Measurements from ENCODE around the gene AKAP9.
"Not testable (repeated sequence)": the region's sequence is repeated elsewhere in the genome, so short reads cannot be mapped to it uniquely, and the experiment has no call there.

The AKAP9 gene

DNA sequence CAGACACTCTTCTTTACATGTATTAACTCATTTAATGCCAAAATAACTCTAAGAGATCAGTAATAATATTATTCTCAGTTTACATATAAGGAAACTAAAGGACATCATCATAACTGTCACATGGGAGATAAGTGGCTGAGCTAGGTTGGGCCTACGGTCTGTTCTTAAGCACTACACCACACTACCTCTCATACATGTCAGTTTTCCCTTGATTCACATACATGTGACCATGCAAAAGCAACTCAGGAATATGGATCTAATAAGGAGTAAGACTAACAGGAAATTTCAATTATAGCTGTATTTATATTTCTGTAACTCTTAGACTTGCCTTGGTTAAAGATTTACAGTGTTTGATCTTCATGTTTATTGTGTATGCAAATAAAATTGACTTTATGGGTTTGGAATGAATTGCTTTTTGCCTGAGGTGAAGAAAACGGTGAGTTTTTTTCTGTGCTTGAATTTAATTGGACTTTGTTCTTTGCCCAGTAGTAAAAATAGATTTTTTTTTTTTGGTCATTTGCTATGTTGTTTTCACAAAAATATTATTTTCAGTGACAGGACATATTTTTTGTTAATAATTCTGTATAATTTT is 123.9 kb downstream of the AKAP9 start:
- H3K4me3 ChIP-seq (ENCODE audit: low read depth, low read length): no peak overlapping the region
- DNase-seq (ENCODE audit: low read depth, low spot score): no peak
- CTCF ChIA-PET: interaction anchor here (0.6 kb wide), 1 partner anchor 365 kb away, joined by 4 read pairs; no protein-coding TSS in a partner anchor
- TF ChIP-seq, protein P1, sequence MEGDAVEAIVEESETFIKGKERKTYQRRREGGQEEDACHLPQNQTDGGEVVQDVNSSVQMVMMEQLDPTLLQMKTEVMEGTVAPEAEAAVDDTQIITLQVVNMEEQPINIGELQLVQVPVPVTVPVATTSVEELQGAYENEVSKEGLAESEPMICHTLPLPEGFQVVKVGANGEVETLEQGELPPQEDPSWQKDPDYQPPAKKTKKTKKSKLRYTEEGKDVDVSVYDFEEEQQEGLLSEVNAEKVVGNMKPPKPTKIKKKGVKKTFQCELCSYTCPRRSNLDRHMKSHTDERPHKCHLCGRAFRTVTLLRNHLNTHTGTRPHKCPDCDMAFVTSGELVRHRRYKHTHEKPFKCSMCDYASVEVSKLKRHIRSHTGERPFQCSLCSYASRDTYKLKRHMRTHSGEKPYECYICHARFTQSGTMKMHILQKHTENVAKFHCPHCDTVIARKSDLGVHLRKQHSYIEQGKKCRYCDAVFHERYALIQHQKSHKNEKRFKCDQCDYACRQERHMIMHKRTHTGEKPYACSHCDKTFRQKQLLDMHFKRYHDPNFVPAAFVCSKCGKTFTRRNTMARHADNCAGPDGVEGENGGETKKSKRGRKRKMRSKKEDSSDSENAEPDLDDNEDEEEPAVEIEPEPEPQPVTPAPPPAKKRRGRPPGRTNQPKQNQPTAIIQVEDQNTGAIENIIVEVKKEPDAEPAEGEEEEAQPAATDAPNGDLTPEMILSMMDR (IDR thresholded peaks at IDR 0.05; ENCODE audit: insufficient read depth, low read length, missing control alignments): no peak
- POLR2A ChIA-PET: no interaction called here

DNA sequence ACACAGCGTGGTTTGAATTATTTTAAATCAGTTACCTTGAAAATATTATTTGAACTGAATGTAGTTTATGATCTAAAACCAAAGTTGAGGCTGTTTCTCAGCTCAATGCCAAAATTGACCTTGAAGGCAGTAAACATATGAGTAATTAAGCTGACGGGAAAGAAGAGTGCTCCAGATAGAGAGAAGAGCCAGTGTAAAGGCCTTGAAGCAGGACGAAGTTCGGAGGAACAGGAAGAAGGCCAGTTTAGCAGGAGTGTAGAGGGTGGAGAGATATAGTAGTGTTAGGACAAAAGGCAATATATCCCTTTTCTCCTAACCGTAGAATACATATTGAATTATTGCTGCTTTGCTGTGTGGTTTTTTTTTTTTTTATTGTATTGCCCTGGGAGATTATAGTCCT is 130.4 kb downstream of the AKAP9 start:
- TF ChIP-seq, protein P1 (IDR thresholded peaks at IDR 0.05; ENCODE audit: insufficient read depth, low read length, missing control alignments): no peak
- no peak overlapping the region for H3K4me3 ChIP-seq (ENCODE audit: low read depth, low read length)
- ChIA-PET CTCF (no interaction called here), POLR2A (no interaction called here)
- no peak for DNase-seq (ENCODE audit: low read depth, low spot score)

DNA sequence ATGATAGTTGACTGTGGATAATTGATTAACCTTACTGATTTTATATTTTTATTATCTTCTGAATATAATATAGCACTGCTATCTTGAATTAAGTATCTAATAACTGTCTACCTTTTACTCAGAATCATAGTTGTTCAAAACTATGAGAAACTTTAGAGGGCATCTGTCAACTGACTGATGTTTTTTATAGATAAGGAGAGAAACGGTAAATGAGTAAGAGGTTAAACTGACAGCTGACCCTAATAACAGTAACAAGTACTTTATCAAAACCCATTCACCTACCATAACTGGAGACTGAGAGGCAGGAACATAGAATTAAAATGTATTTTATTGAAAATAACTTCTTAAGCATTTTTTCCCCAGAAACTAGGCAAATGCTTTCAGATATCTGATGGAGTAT is 131.5 kb downstream of the AKAP9 start:
- H3K4me3 ChIP-seq (ENCODE audit: low read depth, low read length): no peak overlapping the region
- POLR2A ChIA-PET: no interaction called here
- CTCF ChIA-PET: no interaction called here
- no peak for DNase-seq (ENCODE audit: low read depth, low spot score)
- TF ChIP-seq, protein P1 (IDR thresholded peaks at IDR 0.05; ENCODE audit: insufficient read depth, low read length, missing control alignments): no peak

DNA sequence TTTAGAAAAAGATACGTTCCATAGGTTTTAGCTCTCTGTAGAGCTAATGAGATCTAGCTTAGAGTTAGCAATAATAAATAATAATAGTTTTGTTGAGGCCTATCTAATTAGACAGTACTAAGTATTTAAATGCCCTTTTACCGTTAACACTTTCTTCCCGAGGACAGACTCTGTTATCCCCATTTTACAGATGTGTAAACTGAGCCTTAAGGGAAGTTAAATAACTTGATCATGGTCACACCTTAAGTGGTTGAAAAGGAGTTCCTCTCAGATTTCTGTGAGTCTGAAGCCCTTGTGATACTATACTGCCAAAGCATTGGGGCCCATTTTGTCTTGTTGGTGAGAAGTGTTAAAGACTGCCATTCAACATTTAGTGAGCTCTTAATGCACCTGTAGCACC is 132.0 kb downstream of the AKAP9 start:
- no peak for DNase-seq (ENCODE audit: low read depth, low spot score)
- ChIA-PET CTCF (no interaction called here), POLR2A (no interaction called here)
- no peak overlapping the region for H3K4me3 ChIP-seq (ENCODE audit: low read depth, low read length)
- TF ChIP-seq, protein P1 (IDR thresholded peaks at IDR 0.05; ENCODE audit: insufficient read depth, low read length, missing control alignments): no peak

DNA sequence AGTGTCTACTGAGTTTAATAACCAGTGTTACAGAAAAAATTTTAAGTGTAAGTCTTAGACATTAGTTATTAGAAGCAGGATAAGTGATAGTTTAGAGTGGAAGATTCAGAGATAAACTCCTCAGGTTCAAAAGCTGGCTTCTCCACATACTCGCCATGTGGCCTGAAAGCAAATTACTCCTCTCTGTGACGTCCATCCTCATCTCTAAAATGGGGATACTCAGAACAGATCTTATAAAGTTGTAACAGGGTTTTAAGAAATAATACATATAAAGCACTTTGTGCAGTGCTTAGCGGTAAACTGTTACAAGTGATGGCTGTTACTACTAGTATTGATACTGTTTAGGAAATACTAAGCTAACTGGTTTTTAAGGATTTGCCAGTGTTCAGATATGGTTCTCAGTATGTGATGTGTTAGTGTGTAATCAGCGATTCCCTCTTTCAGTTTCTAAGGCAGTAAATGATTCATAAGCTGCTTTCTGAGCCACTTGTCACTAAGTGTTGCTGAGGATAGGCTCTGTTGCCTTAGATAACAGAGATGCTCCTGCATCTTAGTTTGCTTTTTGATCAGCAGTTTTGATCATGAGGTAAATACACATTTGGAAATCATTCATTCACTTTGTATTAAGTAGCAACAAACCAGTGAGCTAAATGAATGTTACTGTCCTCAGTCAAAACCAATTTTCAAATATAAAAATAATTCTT is 134.9 kb downstream of the AKAP9 start:
- POLR2A ChIA-PET: no interaction called here
- no peak overlapping the region for H3K4me3 ChIP-seq (ENCODE audit: low read depth, low read length)
- TF ChIP-seq, protein P1 (IDR thresholded peaks at IDR 0.05; ENCODE audit: insufficient read depth, low read length, missing control alignments): no peak
- no peak for DNase-seq (ENCODE audit: low read depth, low spot score)
- CTCF ChIA-PET: no interaction called here

DNA sequence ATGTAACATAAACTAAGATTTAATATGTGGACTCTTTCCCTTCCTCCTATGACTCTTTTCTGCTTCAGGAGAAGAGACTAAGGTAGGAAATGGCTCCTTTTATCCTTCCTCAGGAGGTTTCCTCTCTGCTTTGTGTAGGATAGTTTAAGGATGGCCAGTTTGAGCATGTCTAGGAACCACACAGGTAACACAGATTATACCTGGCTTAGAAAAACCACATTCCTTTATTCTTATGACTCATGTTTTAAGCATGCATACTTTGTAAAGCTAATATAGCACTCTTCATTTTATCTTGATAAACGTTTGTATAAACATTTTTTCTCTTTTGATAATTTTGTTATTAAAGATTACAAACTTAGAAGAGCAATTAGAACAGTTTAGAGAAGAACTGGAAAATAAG is 135.8 kb downstream of the AKAP9 start:
- TF ChIP-seq, protein P1 (IDR thresholded peaks at IDR 0.05; ENCODE audit: insufficient read depth, low read length, missing control alignments): no peak
- H3K4me3 ChIP-seq (ENCODE audit: low read depth, low read length): no peak overlapping the region
- ChIA-PET POLR2A (no interaction called here), CTCF (interaction anchor here (0.6 to 0.9 kb wide), 3 partner anchors 14 to 372 kb away, joined by 3 read pairs; partner anchors contain the start of gene GATAD1)
- no peak for DNase-seq (ENCODE audit: low read depth, low spot score)

DNA sequence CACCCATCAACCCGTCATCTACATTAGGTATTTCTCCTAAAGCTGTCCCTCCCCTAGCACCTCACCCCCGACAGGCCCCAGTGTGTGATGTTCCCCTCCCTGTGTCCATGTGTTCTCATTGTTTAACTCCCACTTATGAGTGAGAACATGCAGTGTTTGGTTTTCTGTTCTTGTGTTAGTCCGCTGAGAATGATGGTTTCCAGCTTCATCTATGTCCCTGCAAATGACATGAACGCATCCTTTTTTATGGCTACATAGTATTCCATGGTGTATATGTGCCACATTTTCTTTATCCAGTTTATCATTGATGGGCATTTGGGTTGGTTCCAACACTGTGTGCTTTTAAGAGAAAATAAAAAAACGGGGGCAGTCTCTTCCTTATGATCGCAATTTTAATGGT is 143.3 kb downstream of the AKAP9 start:
- CTCF ChIA-PET; H3K4me3 ChIP-seq (ENCODE audit: low read depth, low read length); POLR2A ChIA-PET; DNase-seq (ENCODE audit: low read depth, low spot score): not testable (repeated sequence)
